Measurements from ENCODE around the gene UBXN7.
"Not testable (repeated sequence)": the region's sequence is repeated elsewhere in the genome, so short reads cannot be mapped to it uniquely, and the experiment has no call there.

Gene UBXN7

DNA sequence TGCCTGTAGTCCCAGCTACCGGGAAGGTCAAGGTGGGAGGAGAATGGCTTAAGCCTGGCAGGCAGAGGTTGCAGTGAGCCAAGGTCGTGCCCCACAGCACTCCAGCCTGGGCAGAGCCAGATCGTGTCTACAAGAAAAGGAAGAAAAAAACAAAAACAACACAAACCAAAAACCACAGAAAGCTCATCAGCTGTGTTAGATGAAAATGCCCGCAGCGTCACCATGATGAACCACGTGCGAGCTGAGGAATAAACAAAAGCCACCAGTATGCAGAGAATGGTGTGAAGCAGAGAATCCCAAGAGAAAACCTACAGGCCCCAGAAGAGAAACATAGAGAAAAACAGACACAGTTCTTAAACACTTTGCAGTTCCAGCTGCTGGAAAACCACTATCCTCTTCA is 74.3 kb downstream of the UBXN7 start:
- in situ Hi-C loops (cut with HindIII; ENCODE audit: low sequenced_read_pairs), result loop anchor here (5.0 kb wide), 1 partner anchor 84 kb away; no protein-coding TSS in a partner anchor

DNA sequence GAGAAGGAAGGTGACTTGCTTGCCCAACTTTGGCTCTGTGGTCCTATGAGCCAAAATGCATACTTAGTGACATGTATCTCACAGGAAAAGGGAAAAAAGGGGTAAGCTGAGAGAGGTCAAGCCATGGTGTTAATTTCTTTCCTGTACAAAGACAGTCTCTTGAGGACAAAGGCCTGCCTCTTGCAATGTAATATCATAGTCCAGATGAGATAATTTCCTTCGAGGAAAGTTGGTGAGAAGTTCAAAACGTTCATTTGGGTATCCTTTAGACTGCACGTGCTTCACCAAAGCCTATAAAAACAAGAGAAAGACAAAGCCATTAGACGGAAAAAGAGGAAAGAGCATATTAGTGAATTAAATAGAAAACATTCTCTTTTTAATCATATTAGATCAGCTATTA is 75.7 kb downstream of the UBXN7 start:
- in situ Hi-C loops (cut with HindIII; ENCODE audit: low sequenced_read_pairs), result loop anchor here (5.0 kb wide), 1 partner anchor 86 kb away; no protein-coding TSS in a partner anchor

DNA sequence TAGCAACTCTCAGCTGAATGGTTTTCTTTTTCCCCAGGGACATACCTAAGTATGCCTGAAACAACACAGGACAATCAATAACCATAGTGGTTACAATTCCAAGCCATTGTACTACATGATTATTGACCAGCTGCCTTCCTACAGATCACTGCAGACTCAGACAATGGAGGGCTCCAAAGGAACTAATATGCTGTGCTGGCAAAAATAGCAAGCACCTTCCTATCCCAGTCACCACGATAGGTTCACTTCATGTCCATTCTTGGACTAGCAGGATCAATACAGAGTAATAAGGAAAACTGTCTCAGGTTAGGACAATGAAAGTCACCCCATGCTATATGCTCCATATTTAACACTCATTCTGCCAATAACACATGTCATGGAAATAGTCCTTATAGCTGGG is 76.6 kb downstream of the UBXN7 start:
- in situ Hi-C loops (cut with HindIII; ENCODE audit: low sequenced_read_pairs), result loop anchor here (5.0 kb wide), 1 partner anchor 87 kb away; no protein-coding TSS in a partner anchor

DNA sequence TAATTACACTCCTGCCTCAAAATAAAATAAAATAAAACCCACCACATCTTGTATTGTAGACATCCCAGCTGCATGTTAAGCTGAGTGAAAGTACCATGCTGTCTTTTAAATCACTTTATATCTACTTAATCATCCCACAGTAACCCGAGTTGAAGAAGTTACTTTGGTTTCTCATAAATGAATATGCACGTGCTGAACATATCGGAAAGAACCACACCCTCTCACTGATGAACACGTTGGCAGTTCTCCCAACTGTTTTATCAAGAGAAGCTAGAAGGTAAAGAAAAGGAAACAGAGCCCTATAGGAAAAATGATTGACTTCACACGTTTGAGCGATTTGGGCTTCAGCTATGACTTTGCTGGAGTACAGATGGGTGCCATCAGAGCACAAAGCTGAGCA is 78.1 kb downstream of the UBXN7 start:
- in situ Hi-C loops (cut with HindIII; ENCODE audit: low sequenced_read_pairs), result no loop called here

DNA sequence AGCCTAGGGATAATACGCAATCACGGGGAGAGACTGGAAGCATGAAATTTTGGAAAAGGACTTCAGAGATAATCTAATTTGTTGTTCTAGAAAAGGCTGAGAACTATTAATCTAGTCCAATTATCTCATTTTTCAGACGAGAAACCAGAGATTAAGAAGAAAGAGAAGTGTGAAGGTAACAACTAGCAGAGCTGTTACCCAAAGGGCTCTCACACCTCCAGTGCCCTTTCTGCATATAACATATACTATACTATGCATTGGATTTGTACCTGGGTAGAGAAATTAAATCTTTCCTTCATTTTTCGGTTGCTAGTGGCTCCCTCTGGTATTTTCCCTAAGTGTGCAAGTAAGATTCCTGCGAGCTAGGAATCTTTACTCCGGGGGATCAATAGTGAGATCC is 80.7 kb downstream of the UBXN7 start:
- in situ Hi-C loops (cut with HindIII; ENCODE audit: low sequenced_read_pairs), result no loop called here

DNA sequence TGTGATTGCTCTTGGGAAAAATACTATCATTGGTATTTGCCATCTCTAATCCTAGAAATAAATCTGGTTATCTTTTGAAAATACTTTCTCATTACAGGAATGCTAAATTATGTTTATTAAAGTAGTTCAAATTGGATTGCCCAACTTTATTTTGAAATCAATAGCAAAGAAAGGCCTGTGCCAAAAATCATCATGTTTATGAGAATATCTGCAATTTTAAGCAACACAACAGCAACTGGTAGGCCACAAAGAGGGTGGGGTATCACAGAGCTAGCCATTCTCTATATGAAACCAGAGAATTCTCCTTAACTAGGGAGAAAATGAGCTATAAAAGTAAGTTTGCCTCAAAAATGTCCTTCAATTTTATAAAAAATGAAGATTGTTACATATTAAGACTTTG is 82.2 kb downstream of the UBXN7 start:
- in situ Hi-C loops (cut with HindIII; ENCODE audit: low sequenced_read_pairs), result no loop called here

DNA sequence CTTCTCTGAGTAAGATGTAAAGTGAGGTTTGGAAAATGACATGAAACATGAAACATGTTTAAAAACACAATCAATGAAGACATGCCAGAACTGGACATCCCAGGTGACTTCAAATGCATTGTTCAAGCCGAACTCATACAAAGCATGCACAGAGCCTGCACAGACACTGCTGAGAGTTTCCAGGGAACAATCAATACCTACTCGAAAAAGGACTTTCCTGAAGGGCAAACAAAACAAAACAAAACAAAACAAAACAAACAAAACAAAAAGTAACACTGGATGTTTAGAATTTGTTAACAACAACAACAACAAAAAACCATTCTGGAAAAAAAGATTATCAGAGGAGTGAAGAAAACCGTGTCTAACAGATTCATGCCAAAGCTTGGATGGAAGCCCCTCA is 83.5 kb downstream of the UBXN7 start:
- in situ Hi-C loops (cut with HindIII; ENCODE audit: low sequenced_read_pairs), result no loop called here

DNA sequence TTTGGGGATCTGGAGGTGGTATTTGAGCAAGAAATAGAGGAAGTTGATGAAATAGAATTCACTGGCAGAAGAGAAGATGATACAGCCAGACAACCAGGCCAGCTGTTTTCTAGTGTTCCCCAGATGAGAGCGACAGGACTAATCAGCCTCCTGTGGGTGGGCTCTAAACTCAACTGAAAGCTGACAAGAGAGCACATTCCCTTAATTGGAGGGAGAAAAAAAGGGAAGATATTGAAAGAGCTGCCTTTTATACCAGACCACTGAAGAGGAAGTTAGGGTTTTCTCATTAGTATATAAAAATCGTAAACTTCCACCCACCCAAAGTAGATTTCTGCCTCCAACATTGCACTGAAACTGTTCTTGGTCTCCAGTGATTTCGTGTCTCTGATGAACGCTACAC is 87.6 kb downstream of the UBXN7 start:
- in situ Hi-C loops (cut with HindIII; ENCODE audit: low sequenced_read_pairs), result no loop called here

DNA sequence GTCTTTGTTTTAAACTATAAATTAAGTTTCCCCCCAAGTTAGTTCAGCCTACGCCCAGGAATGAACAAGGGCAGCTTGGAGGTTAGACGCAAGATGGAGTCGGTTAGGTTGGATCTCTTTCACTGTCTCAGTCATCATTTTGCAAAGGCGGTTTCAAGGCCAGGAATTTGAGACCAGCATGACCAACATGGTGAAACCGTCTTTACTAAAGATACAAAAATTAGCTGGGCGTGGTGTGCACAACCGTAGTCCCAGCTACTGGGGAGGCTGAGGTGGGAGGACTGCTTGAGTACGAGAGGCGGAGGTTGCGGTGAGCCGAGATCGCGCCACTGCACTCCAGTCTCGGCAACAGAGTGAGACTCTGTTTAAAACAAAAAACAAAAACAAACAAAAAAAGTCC is 88.3 kb downstream of the UBXN7 start:
- in situ Hi-C loops (cut with HindIII; ENCODE audit: low sequenced_read_pairs), result not testable (repeated sequence)

DNA sequence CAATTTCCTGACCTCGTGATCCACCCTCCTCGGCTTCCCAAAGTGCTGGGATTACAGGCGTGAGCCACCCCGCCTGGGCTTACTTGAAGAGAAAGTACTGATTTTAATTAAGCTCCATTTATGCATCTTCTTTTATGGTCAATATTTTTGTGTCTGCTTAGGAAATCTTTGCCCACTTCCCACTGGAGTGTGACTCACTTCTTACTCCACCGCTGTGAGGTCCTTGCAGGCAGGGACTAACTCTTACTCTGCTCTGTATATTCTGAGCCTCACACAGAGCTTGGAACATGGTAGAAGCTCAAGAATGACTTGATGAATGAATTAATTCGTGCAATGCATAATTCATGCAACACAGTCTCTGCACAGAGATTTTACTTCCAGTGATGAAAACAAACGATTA is 91.1 kb downstream of the UBXN7 start:
- in situ Hi-C loops (cut with HindIII; ENCODE audit: low sequenced_read_pairs), result no loop called here

DNA sequence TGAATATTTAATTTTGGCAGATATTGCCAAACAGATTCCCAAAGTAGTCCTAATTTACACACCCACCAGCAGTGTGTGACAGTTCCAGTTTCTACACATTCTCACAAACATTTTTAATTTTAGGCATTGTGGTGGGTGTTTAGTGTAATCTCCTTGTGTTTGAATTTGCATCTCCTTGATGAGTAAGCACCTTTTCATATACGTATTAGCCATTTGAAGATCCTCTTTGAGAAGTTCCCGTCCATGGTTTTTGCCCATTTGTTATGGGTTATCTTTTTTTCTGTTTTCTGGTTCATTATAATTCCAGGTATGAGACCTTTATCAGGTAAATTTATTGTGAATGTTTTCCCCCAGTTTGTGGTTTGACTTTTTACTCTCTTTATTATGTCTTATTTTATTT is 91.8 kb downstream of the UBXN7 start:
- in situ Hi-C loops (cut with HindIII; ENCODE audit: low sequenced_read_pairs), result no loop called here

DNA sequence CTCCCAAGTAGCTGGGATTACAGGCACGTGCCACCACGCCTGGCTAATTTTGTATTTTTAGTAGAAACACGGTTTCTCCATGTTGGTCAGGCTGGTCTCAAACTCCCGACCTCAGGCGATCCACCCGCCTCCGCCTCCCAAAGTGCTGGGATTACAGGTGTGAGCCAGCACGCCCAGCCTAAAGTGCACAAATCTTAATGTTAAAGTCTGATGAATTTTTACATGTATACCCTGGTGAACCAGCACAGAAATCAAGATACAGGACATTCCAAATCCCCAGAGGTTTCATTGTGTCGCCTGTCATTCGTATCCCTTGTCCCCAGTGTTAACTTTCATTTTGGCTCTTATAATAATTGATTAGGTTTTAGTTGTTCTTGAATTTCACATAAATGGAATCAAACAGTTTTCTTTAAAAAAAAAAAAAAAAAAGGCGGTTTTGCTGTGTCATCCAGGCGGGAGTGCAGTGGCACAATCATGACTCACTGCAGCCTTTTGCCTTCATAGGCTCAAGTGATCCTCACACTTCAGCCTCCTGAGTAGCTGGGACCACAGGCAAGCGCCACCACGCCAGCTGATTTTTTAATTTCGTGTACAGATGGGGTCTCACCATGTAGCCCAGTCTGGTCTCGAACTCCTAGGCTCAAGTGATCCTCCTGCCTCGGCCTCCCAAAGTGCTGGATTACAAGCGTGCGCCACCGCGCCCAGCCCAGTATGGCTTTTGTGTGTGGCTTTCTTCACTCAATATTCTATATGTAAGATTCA is 92.6 kb downstream of the UBXN7 start:
- in situ Hi-C loops (cut with HindIII; ENCODE audit: low sequenced_read_pairs), result no loop called here

DNA sequence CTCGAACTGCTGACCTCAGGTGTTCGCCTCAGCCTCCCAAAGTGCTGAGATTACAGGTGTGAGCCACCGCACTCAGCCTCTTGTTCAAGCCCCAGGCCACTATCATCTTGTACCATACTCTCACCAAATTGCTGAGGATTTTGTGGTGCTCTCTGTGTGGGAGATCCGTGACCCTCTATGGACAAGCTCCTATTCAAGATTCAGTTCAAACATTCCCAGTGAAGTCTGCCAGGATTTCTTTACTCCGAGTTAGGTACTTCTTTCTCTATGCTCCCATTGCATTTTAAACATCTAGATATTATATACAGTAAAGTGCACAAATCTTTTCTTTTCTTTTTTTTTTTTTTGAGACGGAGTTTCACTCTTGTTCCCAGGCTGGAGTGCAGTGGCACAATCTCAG is 93.2 kb downstream of the UBXN7 start:
- in situ Hi-C loops (cut with HindIII; ENCODE audit: low sequenced_read_pairs), result no loop called here

DNA sequence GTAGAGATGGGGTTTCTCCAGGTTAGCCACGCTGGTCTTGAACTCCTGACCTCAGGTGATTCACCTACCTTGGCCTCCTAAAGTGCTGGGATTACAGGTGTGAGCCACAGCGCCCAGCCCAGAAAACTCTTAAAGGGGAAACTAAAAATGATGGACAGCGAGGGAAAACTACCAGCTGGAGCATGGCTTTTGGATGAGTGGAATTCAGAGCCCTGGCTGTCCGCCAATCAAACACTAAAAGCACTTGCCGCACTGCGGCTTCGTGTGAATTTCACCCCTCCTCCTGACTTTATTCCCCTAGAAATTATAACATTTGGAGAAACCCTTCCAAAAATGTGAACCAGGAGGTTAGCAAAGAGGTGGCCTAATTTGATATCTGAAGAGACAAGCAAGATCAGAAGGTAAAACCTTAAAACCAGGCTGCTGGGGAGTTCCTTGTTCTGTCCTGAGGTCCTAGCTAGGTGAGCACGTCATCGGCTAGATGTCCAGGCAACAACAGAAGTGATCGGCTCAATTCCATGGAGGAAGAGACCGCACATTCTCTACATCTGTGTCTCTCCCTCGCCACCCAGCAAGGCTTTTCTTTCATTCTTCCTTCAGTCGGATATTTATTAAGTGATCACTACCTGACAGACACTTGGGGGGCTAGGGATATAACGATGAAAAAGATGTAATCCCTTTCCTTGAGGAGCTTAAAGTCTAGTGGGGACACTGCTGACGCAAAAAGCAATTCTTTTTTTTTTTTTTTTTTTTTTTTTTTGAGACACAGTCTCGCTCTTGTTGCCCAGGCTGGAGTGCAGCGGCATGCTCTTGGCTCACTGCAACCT is 95.7 kb downstream of the UBXN7 start:
- in situ Hi-C loops (cut with HindIII; ENCODE audit: low sequenced_read_pairs), result no loop called here

DNA sequence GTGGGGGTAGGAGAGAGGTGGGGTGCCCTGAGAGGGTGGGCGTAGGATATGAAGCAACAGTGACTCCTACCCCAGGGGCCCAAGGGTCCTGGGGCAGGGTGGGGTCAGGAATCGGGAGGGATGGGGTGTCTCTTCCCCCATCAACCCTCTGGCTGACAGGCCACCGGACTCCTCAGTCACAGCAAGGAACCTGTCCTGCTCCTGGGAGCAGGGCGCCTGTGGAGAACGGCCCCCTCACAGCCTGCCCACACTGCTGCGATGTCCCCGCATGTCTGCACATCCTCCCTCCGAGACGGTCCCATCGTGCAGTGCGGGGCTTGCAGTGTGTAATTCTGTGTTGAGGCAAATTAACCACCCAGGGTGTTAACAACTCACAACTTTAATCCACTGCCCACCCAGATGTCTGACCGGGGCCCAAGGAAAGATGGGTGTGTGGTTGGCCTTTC is 96.7 kb downstream of the UBXN7 start:
- in situ Hi-C loops (cut with HindIII; ENCODE audit: low sequenced_read_pairs), result no loop called here

DNA sequence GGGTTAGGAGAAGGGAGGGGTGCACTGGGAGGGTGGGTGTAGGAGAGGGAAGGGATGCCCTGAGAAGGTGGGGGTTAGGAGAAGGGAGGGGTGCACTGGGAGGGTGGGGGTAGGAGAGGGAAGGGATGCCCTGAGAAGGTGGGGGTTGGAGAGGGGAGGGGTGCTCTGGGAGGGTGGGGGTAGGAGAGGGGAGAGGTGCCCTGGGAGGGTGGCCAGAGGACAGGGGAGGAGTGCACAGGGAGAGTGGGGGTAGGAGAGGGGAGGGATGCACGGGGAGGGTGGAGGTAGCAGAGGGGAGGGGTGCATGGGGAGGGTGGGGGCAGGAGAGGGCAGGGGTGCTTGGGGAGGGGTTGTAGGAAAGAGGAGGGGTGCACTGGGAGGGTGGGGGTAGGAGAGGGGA is 97.2 kb downstream of the UBXN7 start:
- in situ Hi-C loops (cut with HindIII; ENCODE audit: low sequenced_read_pairs), result no loop called here

DNA sequence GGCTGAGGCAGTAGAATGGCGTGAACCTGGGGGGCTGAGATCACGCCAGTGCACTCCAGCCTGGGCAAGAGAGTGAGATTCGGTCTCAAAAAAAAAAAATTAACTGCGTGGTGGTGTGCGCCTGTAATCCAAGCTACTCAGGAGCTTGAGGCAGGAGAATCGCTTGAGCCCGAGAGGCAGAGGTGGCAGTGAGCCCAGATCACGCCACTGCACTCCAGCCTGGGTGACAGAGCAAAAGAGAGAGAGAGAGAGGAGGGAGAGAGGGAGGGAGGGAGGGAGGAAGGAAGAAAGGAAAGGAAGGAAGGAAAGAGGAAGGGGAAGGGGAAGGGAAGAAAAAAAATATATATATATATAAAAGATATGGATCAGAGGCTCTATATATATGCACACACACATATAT is 100.1 kb downstream of the UBXN7 start:
- in situ Hi-C loops (cut with HindIII; ENCODE audit: low sequenced_read_pairs), result no loop called here

DNA sequence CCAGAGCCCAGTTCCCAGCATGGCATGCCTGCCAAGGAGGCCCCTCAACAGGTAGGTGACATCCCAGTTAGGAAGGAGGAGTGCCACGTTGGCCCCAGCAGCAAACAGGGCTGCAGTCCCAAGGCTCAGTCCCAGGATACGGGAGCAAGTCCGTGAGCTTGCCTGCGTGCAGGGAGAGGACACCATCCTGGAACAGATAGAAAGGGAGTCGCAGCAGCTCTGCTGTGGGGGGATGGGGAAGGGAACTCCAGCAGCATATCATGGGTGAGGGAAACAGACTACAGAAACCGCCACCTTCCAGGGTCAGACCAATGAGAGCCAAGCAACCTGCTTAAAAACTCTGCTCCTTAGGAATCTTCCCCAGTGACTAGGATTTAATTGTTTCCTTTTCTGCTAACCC is 104.8 kb downstream of the UBXN7 start:
- in situ Hi-C loops (cut with HindIII; ENCODE audit: low sequenced_read_pairs), result no loop called here

DNA sequence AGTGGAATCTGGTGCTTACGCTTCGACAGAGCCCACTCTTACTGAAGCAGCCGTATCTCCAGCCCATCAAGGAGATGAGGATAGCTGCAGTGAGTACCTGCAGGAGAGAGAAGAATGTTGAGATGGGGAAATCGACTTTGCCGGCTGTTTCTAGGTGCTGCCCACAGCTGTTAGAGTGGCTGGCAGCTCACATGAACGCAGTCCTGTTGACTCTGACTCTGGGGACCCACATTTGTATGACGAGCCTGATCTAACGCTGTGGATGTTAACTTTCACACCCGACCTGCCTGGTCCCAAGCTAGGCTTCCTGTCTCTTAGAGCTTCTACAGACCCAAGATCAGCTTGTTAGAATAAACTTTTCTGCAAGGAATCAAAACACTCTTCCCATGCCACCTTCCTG is 105.3 kb downstream of the UBXN7 start:
- in situ Hi-C loops (cut with HindIII; ENCODE audit: low sequenced_read_pairs), result no loop called here

DNA sequence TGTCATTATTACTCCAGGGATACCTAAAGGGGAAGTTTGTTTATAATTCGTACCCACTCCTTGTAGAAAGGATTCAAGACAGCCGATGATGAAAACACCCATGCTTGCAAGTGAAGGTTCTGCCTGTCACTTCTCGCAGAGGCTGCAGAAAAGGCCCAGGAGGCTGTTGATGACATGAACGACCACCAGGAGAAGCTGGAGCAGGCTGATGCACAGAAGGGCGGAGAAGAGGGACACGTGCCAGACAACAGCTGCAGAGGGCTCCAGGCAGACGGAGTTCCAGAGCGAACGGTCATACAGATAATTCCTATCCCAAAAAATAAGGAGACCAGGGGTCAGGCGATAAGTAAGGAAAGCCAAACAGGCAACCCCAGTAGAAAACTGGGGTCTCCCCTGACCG is 108.5 kb downstream of the UBXN7 start:
- in situ Hi-C loops (cut with HindIII; ENCODE audit: low sequenced_read_pairs), result loop anchor here (5.0 kb wide), 1 partner anchor 84 kb away; no protein-coding TSS in a partner anchor

DNA sequence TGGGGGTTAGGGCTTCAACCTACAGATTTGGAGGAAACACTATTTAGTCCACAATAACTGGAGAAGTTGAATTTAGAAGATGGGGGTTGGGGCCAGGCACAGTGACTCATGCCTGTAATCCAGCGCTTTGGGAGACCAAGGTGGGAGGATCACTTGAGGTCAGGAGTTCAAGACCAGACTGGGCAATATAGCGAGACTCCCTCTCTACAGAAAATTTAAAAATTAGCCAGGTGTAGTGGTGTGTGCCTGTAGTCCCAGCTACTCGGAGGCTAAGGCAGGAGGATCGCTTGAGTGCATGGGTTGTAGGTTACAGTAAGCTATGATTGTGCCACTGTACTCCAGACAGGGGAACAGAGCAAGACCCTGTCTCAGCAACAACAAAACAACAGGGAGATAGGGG is 109.2 kb downstream of the UBXN7 start:
- in situ Hi-C loops (cut with HindIII; ENCODE audit: low sequenced_read_pairs), result loop anchor here (5.0 kb wide), 1 partner anchor 84 kb away; no protein-coding TSS in a partner anchor

DNA sequence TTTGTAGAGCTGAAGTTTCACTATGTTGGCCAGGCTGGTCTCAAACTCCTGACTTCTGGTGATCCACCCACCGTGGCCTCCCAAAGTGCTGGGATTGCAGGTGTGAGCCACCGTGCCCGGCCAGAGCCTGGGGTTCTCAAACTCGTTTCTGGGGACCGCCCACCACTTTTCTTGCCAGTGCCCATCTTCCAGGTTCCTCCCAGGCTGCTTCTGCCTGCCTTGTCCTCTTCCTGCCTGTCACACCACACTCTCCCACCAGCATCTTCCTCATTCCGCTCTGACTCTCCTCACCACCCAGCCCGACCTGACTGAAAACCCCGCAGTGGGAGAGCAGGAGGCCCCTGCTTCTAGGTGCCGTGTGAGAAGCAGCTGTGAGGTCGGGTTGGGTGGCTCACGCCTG is 111.1 kb downstream of the UBXN7 start:
- in situ Hi-C loops (cut with HindIII; ENCODE audit: low sequenced_read_pairs), result loop anchor here (5.0 kb wide), 1 partner anchor 86 kb away; no protein-coding TSS in a partner anchor
